Uterus (tissue), 2 donors: Measurements from ENCODE around the gene CDYL.

Experiments
- CTCF ChIP-seq, 4 experiments: fragments of 200-600 bp in 2 of 4; fragments of 450-650 bp in 2 of 4; sonication (generic) in 2 of 4; IDR thresholded peaks; one replicate each; pipeline ENCODE4 v1.5.1; 2016 to 2019; ENCODE audit warnings: antibody characterized with exemption in 4 of 4, mild to moderate bottlenecking in 2 of 4, moderate library complexity in 1 of 4
- POLR2A ChIP-seq, 2 donors: fragments of 450-650 bp; IDR thresholded peaks; one replicate each; pipeline ENCODE4 v1.6.1; 2016; ENCODE audit warnings: antibody characterized with exemption in 2 of 2, mild to moderate bottlenecking in 1 of 2, moderate library complexity in 1 of 2

GRCh38 chr6:4891141-4891540 lies 114.9 kb downstream of the CDYL start:
- TF ChIP-seq CTCF (IDR thresholded peaks at IDR 0.05) (no peak), POLR2A (IDR thresholded peaks at IDR 0.05) (no peak)
